LNCaP clone FGC (cell line): ENCODE data around the gene RNF225.
"Not testable (repeated sequence)": the region's sequence is repeated elsewhere in the genome, so short reads cannot be mapped to it uniquely, and the experiment has no call there.

Experiments
- DNase-seq: peaks from one replicate; pipeline ENCODE4 v3.0.0-alpha.2; 2011; ENCODE audit warnings: low read depth
- H3K4me3 ChIP-seq: 2 replicates; pipeline ENCODE4 v1.5.1; 2011; ENCODE audit warnings: mild to moderate bottlenecking, low read depth, low read length, control low read depth
- TF ChIP-seq, protein P1 (sequence below): IDR thresholded peaks from 2 replicates; pipeline ENCODE4 v1.5.1; 2012; ENCODE audit warnings: mild to moderate bottlenecking; ENCODE audit not compliant: control insufficient read depth, insufficient read depth; ENCODE audit errors: extremely low read depth

RNF225 gene

DNA sequence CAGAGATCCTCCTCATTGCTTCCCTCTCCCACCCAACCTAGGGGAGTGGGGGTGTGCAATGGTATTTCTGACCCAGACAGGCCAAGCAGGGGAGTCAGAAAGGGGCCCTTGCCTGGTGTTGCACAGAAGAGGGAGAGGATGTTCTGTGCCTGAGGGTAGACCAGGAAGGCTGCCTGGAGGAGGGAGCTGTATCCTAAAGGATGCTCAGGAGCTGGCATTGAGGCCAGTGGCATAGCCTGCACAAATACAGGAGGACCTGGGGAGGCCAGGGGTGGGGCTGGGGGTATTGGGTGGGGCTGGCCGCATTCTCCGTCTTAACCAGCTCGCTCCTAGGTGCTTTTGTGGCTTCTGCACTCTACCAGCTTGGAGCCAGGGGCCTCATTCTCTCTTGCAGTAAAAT is 4.4 kb downstream of the RNF225 start:
- no peak for DNase-seq
- H3K4me3 ChIP-seq = no peak overlapping the region
- TF ChIP-seq, protein P1, sequence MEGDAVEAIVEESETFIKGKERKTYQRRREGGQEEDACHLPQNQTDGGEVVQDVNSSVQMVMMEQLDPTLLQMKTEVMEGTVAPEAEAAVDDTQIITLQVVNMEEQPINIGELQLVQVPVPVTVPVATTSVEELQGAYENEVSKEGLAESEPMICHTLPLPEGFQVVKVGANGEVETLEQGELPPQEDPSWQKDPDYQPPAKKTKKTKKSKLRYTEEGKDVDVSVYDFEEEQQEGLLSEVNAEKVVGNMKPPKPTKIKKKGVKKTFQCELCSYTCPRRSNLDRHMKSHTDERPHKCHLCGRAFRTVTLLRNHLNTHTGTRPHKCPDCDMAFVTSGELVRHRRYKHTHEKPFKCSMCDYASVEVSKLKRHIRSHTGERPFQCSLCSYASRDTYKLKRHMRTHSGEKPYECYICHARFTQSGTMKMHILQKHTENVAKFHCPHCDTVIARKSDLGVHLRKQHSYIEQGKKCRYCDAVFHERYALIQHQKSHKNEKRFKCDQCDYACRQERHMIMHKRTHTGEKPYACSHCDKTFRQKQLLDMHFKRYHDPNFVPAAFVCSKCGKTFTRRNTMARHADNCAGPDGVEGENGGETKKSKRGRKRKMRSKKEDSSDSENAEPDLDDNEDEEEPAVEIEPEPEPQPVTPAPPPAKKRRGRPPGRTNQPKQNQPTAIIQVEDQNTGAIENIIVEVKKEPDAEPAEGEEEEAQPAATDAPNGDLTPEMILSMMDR = no peak

DNA sequence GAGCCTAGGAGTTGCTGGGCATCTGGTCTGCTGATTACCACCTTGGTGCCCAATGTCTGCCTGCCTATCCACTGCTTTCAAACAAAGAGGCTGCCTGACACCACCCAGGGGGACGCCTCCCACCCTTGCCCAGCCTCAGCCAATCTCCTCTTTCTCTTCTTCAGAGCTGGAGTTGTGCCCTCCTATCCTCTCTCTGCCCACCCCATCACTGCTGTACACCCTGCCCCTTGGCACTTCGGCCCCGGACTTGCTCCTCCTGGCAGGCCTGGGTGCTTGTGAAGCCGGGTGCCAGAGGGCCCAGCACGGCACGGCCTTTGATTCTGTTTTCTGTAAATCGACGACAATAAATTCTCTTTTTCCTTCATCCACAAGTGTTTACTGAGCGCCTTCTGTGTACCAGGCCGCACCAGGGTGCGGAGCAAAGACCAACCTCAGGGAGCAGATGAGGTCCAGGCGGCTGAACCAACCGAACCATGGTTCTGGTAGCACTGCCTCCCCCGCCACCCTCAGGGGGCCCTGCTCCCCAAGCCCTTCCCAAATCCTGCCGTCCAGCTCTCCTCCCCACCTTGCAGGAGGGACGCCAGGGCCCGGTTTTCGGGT is 5.0 kb downstream of the RNF225 start:
- TF ChIP-seq, protein P1 = no peak
- peak; percentile 46 for DNase-seq
- peak overlapping the region; percentile 76 for H3K4me3 ChIP-seq

DNA sequence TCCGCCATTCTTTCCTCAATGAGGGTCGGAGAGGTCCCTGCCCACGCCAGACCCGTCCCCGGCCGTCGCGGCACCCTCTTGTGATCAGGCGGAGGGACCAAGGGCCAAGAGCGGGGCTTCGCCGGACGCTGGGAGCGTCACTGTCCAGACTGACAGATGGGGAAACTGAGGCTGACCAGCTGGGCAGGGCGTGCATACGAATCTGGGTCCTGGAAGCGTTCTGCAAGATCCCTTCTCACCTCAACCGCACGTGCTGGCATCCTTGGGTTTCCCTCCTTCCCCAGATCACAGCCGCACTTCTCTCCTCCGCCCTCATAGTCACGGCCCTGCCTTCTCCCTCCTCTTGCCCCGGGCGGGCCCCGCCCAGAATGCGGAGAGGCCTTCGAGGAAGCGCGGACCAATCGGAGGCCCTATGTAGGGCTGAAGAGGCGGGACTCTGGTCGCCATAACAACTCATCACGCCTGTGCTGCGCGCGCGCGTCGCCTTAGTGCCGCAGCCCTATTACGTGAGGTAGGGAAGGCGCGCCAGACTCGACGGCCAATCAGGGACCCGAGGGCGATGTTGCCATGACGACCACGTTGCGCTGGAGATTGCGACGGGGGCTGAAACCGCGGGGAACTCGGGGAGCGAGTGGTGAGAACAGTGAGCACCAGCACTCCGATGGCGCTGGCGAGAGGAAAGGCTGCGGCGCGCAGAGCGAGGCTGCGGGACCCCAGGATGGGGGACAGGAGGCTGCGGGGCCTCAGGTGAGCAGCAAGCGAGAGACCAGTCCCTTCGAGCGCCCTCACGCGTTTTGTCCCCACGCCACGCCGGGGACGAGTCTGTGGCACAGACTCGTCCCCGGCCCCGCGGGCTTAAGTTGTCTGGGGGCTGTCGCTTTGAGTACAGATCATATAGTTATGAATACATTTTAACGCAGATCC is 5.7 kb downstream of the RNF225 start:
- peak overlapping the region; percentile 76 for H3K4me3 ChIP-seq
- TF ChIP-seq, protein P1 = peak; percentile 18; the same call in 1 of the 2 replicates
- DNase-seq = peak; percentile 98

DNA sequence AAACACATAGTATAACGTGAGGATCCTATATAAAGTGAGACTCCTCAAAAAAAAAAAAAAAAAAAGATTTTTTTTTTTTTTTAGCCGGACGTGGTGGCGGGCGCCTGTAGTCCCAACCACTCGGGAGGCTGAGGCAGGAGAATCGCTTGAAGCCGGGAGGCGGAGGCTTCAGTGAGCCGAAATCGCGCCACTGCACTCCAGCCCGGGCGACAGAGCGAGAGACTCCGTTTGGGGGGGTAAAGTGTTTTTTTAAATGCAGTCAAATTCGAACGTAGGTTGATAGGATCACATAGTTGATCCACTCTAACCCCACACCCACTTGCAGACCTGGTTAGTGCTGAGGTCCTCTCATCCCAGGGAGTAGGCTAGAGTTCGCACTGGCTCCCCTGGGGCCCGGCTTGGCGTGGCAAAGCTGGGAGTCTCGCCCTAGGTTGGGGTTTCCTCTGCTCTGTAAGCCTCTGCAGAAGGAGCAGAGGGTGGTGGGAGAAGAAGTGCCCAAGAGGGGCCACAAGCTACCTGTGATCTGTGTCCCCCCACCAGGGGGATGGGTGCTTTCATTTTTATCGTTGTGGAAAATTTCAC is 6.5 kb downstream of the RNF225 start:
- peak overlapping the region; percentile 76 for H3K4me3 ChIP-seq
- TF ChIP-seq, protein P1 = no peak
- no peak for DNase-seq

DNA sequence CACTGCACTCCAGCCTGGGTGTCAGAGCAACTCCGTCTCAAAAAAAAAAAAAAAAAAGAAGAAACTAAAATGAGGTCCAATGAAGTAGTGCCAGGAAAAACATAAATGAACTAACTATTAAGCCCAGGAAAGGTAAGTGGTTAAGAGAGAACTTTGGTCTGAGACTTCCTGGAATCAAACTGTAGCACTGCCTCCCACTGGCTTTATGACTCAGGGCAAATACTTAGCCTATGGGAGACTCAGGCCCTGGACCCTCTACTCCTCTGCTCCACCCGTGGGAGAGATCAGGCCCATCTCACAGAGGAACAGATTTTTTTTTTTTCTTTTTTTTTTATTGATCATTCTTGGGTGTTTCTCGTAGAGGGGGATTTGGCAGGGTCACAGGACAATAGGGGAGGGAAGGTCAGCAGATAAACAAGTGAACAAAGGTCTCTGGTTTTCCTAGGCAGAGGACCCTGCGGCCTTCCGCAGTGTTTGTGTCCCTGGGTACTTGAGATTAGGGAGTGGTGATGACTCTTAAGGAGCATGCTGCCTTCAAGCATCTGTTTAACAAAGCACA is 8.5 kb downstream of the RNF225 start:
- not testable (repeated sequence) for DNase-seq, H3K4me3 ChIP-seq

DNA sequence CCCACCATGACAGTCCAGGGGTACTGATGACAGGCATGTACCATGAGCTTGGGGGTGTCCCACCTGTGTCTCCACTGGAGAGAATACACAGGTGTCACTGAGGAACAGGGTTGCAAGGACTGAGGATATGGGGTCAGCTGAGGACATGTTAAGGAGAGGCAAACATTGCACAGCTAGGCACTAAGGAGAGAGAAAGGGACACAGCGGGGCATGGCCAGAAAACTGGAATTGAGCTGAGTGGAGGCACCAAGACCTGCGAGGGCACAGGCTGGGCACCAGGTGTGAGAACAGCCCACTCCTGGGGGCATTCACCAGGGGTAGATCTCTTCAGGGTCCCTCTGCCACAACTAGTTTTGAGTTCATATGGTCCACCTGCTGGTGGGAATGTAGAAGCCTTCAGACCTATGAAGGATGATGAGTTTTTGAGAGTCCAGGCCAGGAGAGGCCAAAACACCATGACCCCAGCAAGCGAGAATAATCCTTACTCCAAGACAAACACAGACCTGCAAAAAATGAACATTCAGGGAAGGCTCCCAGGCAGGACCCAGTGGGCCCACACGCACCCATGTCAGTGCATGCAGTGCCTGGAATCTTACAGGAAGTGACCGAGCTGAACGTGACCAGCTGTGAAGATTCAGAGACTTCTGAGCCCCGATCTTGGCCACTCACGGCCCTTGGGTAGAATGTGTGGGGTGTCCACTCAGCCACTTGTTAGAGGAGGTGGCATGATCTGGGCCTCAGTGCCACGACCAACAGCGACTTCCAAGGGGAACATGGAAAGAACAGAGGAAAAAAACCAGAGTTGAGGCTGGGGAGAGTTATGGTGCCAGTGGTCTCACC is 11.6 kb downstream of the RNF225 start:
- TF ChIP-seq, protein P1 = no peak
- peak overlapping the region; percentile 78 for H3K4me3 ChIP-seq
- no peak for DNase-seq
